Esophagus muscularis mucosa (tissue), 4 donors: ENCODE measurements around the gene PIWIL4. TPM values are rescaled to one million over a fixed set of nuclear protein-coding genes. Genes with fewer than 3 reads are reported as not detected.

Experiments used
- DNase-seq: peaks from one replicate; pipeline ENCODE4 v3.0.0-alpha.2; 2017; ENCODE audit errors: extremely low spot score
- H3K27ac ChIP-seq, 4 donors: fragments of 200-600 bp; sonication (generic); replicated peaks in 1 of 4; 1 replicate in 3 of 4; 2 replicates in 1 of 4; pipeline ENCODE4 v1.5.1; 2016 to 2019; ENCODE audit warnings: mild to moderate bottlenecking in 1 of 4
- H3K27me3 ChIP-seq, 4 donors: fragments of 200-600 bp; sonication (generic); one replicate each; pipeline versions ENCODE4 v1.5.1 to v1.6.0; 2016 to 2019
- H3K36me3 ChIP-seq, 4 donors: fragments of 200-600 bp; sonication (generic); one replicate each; pipeline ENCODE4 v1.5.1; 2016 to 2019
- H3K4me1 ChIP-seq, 4 donors: fragments of 200-600 bp; sonication (generic); one replicate each; pipeline ENCODE4 v1.5.1; 2016 to 2019
- H3K4me3 ChIP-seq, 4 donors: fragments of 200-600 bp; sonication (generic); 1 replicate in 2 of 4; 2 replicates in 2 of 4; pipeline ENCODE4 v1.5.1; 2016 to 2019; ENCODE audit warnings: mild to moderate bottlenecking in 4 of 4, moderate library complexity in 1 of 4
- H3K9me3 ChIP-seq, 4 donors: fragments of 200-600 bp; sonication (generic); 1 replicate in 3 of 4; 2 replicates in 1 of 4; pipeline ENCODE4 v1.5.1; 2016 to 2019
- EP300 ChIP-seq: sonication (generic); formaldehyde crosslinking; IDR thresholded peaks from one replicate; pipeline ENCODE4 v1.6.1; 2017; ENCODE audit warnings: antibody characterized with exemption
- POLR2A ChIP-seq: fragments of 450-650 bp; IDR thresholded peaks from one replicate; pipeline ENCODE4 v1.6.1; 2017; ENCODE audit warnings: antibody characterized with exemption, moderate library complexity, mild to moderate bottlenecking, low read depth
- POLR2AphosphoS5 ChIP-seq, 2 donors: sonication (generic); formaldehyde crosslinking; IDR thresholded peaks; one replicate each; pipeline ENCODE4 v1.6.1; 2017; ENCODE audit warnings: antibody characterized with exemption in 2 of 2
- WGBS: methylation state at CpG from one replicate; pipeline ENCODE4 v1.1.5; 2018; 5-methylcytosine and 5-hydroxymethylcytosine counted together
- intact Hi-C: fragments of 100-400 bp; cut with DNase I; formaldehyde crosslinking; loops from one replicate; pipeline ENCODE4 v1.15.1; 2023
- total RNA-seq, 4 donors: library from RNA; depleted of rRNA; stranded (reverse); fragments of >200 nt; gene quantifications; one replicate each; pipeline versions ENCODE4 v1.1.0 to v1.2.1, GENCODE V29; 2016
- TF ChIP-seq, protein P1 (sequence below), 3 experiments: fragments of 200-600 bp in 2 of 3; fragments of 450-650 bp in 1 of 3; sonication (generic) in 2 of 3; IDR thresholded peaks; one replicate each; pipeline ENCODE4 v1.5.1; 2017 to 2019; ENCODE audit warnings: antibody characterized with exemption in 3 of 3, mild to moderate bottlenecking in 2 of 3, moderate library complexity in 1 of 3

Gene PIWIL4
- total RNA-seq, 4 donors from 2014 or later: 3.2 to 4.5 (median 4.1) TPM

- peaks cover 0 to 17% (median 4%) of the 10 kb centered on the region in 4 donors for H3K36me3 ChIP-seq
- intact Hi-C loops: no loop called here
- TF ChIP-seq EP300 (no peak), POLR2A (no peak), POLR2AphosphoS5 (IDR thresholded peaks at IDR 0.05) (no peak)
- TF ChIP-seq, protein P1, sequence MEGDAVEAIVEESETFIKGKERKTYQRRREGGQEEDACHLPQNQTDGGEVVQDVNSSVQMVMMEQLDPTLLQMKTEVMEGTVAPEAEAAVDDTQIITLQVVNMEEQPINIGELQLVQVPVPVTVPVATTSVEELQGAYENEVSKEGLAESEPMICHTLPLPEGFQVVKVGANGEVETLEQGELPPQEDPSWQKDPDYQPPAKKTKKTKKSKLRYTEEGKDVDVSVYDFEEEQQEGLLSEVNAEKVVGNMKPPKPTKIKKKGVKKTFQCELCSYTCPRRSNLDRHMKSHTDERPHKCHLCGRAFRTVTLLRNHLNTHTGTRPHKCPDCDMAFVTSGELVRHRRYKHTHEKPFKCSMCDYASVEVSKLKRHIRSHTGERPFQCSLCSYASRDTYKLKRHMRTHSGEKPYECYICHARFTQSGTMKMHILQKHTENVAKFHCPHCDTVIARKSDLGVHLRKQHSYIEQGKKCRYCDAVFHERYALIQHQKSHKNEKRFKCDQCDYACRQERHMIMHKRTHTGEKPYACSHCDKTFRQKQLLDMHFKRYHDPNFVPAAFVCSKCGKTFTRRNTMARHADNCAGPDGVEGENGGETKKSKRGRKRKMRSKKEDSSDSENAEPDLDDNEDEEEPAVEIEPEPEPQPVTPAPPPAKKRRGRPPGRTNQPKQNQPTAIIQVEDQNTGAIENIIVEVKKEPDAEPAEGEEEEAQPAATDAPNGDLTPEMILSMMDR (IDR thresholded peaks at IDR 0.05): no peak
- H3K4me1 ChIP-seq: peaks cover 0 to 12% (median 0%) of the 10 kb centered on the region in 4 donors
- no peaks in the 10 kb centered on the region for H3K27me3 ChIP-seq
- H3K4me3 ChIP-seq: no peak overlapping the region
- WGBS: 100% methylated on average over 5 of the region's 5 CpGs
- DNase-seq: no peak
- no peak overlapping the region for H3K27ac ChIP-seq
- no peaks in the 10 kb centered on the region for H3K9me3 ChIP-seq
Observed at GRCh38 chr11:94584978-94585377, 17.8 kb downstream of the PIWIL4 start.

DNA sequence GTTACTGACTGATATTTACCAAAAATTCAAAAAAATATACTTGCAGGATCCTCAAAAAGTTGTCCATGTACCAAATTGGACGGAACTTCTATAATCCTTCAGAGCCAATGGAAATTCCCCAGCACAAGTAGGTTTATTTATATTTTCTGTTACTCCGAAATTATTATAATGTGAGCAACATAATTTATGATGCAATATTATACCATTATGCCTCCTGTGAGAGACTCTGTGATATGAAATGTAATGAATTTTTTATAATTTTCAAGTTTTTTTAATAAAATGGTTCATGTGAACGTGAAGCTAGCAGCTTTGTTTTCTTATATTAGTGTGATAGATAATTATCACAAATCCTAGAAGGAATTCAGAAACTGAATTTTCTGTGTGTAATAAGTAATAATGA, 18.2 kb downstream of the PIWIL4 start:
- intact Hi-C loops: no loop called here
- 83% methylated on average over 3 of the region's 3 CpGs for WGBS

GRCh38 chr11:94586546-94586945, 19.4 kb downstream of the PIWIL4 start:
- Histone ChIP-seq H3K36me3 (peaks cover 0 to 30% (median 8%) of the 10 kb centered on the region in 4 donors), H3K27me3 (no peaks in the 10 kb centered on the region), H3K4me3 (no peak overlapping the region), H3K9me3 (no peaks in the 10 kb centered on the region), H3K27ac (no peak overlapping the region), H3K4me1 (peaks cover 0 to 12% (median 0%) of the 10 kb centered on the region in 4 donors)
- intact Hi-C loops: no loop called here
- TF ChIP-seq POLR2AphosphoS5 (IDR thresholded peaks at IDR 0.05): no peak
- no peak for DNase-seq
- WGBS: 61% methylated on average over 5 of the region's 5 CpGs

More for the DNA sequence above, 18.2 kb downstream of the PIWIL4 start:
- Histone ChIP-seq H3K4me1 (peaks cover 0 to 12% (median 0%) of the 10 kb centered on the region in 4 donors), H3K27ac (no peak overlapping the region), H3K9me3 (no peaks in the 10 kb centered on the region), H3K27me3 (no peaks in the 10 kb centered on the region), H3K36me3 (peaks cover 0 to 21% (median 6%) of the 10 kb centered on the region in 4 donors), H3K4me3 (no peak overlapping the region)
- no peak for DNase-seq
- TF ChIP-seq EP300 (no peak), POLR2A (no peak), POLR2AphosphoS5 (IDR thresholded peaks at IDR 0.05) (no peak)
- TF ChIP-seq, protein P1 (IDR thresholded peaks at IDR 0.05): no peak

GRCh38 chr11:94586978-94587377, 19.8 kb downstream of the PIWIL4 start:
- no peak overlapping the region for H3K27ac ChIP-seq
- DNase-seq: no peak
- intact Hi-C loops: no loop called here
- H3K9me3 ChIP-seq: no peaks in the 10 kb centered on the region
- WGBS: 68% methylated on average over 5 of the region's 5 CpGs
- no peak overlapping the region for H3K4me3 ChIP-seq
- H3K27me3 ChIP-seq: no peaks in the 10 kb centered on the region
- TF ChIP-seq POLR2A: no peak
- TF ChIP-seq, protein P1 (IDR thresholded peaks at IDR 0.05): no peak
- no peak for TF ChIP-seq EP300
- no peak for TF ChIP-seq POLR2AphosphoS5 (IDR thresholded peaks at IDR 0.05)
- peaks cover 0 to 12% (median 0%) of the 10 kb centered on the region in 4 donors for H3K4me1 ChIP-seq
- peaks cover 0 to 30% (median 8%) of the 10 kb centered on the region in 4 donors for H3K36me3 ChIP-seq

DNA sequence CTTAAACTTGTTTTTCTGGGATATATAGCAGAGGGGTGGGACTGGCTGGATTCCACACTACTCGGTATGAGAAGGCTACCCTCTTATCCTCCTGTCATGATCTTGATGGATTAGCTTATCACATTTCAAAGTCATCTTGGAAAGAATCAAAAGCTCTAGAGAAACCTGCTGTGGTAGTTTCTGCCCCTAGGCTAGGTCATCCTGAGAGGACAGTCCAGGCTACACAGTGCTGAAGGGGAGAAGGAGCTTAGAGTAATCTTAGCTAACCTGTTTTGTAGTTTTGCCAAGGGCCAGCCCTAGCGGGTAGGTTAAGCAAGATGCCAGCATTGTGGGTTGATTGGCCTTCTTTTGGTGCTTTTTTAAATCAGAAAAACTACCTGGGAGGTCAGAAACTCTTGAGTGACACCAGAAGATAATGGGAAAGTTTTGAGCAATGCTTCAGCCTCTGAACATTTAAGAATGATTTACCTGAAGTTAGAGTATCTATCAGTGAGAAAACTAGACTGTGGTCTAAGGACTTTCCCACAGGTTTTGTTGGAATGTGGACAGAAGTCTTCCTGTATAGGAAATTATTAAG, 21.3 kb downstream of the PIWIL4 start:
- intact Hi-C loops: no loop called here
- peaks cover 0 to 31% (median 8%) of the 10 kb centered on the region in 4 donors for H3K36me3 ChIP-seq
- TF ChIP-seq, protein P1 (IDR thresholded peaks at IDR 0.05): no peak
- 62% methylated on average over 2 of the region's 2 CpGs for WGBS
- no peak overlapping the region for H3K4me3 ChIP-seq
- H3K27ac ChIP-seq: no peak overlapping the region
- no peak for DNase-seq
- H3K4me1 ChIP-seq: peaks cover 0 to 10% (median 0%) of the 10 kb centered on the region in 4 donors
- no peaks in the 10 kb centered on the region for H3K27me3 ChIP-seq
- no peaks in the 10 kb centered on the region for H3K9me3 ChIP-seq
